Measurements from ENCODE around the gene IRF2BPL.

DNA sequence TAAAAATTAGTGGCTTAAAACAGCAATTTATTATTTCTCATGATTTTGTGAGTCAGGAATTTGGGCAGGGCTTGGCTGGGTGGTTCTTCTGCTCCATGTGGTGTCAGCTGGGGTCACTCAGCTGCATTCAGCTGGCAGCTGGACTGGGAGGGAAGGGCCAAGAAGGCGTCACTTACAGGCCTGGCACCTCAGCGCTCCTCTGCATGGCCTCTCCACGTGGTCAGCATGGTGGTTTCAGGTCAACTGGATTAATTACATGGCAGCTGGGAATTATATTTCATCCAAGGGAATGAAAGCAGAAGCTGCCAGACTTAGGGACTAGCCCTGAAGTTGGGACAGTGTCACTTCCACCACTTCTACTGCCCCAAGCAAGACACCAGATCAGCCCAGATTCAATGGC lies 27.5 kb upstream of the IRF2BPL start:
- TF ChIP-seq, protein P1, sequence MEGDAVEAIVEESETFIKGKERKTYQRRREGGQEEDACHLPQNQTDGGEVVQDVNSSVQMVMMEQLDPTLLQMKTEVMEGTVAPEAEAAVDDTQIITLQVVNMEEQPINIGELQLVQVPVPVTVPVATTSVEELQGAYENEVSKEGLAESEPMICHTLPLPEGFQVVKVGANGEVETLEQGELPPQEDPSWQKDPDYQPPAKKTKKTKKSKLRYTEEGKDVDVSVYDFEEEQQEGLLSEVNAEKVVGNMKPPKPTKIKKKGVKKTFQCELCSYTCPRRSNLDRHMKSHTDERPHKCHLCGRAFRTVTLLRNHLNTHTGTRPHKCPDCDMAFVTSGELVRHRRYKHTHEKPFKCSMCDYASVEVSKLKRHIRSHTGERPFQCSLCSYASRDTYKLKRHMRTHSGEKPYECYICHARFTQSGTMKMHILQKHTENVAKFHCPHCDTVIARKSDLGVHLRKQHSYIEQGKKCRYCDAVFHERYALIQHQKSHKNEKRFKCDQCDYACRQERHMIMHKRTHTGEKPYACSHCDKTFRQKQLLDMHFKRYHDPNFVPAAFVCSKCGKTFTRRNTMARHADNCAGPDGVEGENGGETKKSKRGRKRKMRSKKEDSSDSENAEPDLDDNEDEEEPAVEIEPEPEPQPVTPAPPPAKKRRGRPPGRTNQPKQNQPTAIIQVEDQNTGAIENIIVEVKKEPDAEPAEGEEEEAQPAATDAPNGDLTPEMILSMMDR (conservative IDR thresholded peaks at IDR 0.05; ENCODE audit: low read length): no peak
- TF ChIP-seq EZH2phosphoT487 (IDR thresholded peaks at IDR 0.05; ENCODE audit: borderline replicate concordance, low read depth, low read length): no peak

Data from OCI-LY7 (cell line).